HL-60/S4 (cell line): Measurements from ENCODE around the gene TMEM178B.
"Not testable (repeated sequence)": the region's sequence is repeated elsewhere in the genome, so short reads cannot be mapped to it uniquely, and the experiment has no call there.

Experiments used
- in situ Hi-C: fragments of 300-500 bp; cut with MboI; formaldehyde crosslinking; loops from 2 replicates; pipeline ENCODE4 v1.14.3; 2022; ENCODE audit warnings: low sequenced_read_pairs

Gene TMEM178B

DNA sequence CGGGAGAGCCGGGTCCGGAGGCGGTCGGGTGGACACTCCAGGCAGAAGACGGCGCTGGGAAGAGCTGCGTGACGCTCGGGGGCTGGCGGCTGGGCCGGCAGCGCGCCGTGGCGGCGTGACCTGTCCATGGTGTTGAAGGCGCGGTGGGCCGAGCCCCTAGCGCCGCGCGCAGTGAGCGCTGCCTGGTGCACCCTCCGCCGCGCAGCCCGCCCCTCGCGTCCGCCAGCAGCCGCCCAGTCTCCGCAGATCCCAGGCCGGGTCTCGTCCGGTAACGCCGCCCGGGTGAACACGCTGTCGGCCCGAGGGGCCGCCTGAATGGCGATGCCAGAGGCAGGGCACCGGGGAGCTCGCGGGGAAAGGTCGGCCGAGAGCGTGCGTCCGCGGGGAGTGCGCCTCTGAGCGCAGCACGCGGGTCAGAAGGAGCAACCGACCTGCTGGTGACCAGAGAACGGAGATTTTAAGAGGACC lies 657 bp upstream of the TMEM178B start:
- in situ Hi-C loops, result no loop called here

- in situ Hi-C loops, result no loop called here
These were observed 513 bp downstream of the TMEM178B start for GRCh38 chr7:141074162-141074991.

DNA sequence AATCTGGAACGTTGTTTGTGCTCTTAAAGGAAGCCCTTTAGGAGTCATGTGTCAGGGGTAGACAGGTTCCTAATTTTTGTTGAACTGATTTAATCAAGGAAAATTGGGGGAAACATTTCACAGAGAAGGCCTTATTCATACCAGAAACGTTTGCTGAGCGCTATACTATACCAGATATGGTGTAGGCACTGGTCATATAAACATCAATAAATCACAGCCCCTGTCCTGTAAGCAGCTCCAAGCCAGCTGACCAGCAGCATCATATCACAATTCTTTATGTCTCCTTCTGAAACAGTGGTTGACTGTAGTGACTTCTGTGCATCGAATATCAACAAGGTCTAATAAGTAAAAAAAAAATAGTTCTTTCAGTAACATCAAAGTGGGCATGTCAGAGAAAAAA lies 1.1 kb downstream of the TMEM178B start:
- in situ Hi-C loops, result no loop called here

GRCh38 chr7:141076377-141076776 lies 2.5 kb downstream of the TMEM178B start:
- in situ Hi-C loops, result no loop called here

- in situ Hi-C loops, result no loop called here
These were observed 5.4 kb downstream of the TMEM178B start for GRCh38 chr7:141079219-141079618.

GRCh38 chr7:141089490-141089889 lies 15.6 kb downstream of the TMEM178B start:
- in situ Hi-C loops, result not testable (repeated sequence)

DNA sequence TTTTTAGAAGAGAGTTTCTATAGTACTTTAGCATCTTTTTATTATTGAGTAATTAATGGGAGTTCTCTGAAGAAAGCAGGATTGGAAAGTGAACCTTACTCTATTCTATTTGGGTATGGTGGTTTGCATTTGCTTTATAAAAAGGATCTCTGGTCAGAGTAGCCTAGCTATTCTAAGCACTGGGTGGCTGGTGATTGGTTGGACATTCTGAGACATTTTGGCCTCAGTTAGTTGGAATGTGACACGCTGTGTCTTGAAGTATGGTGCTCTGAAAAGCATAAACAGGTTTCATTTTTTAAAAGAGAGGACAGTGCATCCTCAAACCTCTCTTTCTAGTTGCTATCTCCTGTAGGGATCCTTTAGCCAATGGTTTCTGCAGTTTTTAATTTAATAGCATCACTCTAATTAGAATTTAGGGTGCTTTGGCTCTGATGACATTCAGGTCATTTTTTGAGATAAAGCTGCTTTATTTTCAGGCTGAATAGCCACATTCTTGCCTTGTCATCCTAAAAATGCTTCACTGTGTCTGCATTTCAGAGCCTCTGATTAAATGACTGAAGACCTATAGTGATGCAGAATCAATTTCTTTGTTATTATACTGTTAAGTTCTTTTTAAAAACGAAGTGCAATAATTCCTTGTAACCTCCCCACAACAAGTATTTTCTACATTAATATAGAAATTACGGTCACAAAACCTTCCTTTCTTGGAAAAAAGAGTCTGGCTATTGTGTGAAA lies 20.6 kb downstream of the TMEM178B start:
- in situ Hi-C loops, result no loop called here

GRCh38 chr7:141097430-141097829 lies 23.6 kb downstream of the TMEM178B start:
- in situ Hi-C loops, result no loop called here

- in situ Hi-C loops, result no loop called here
These were observed 28.6 kb downstream of the TMEM178B start for GRCh38 chr7:141102436-141102835.

GRCh38 chr7:141103847-141104429 lies 30.1 kb downstream of the TMEM178B start:
- in situ Hi-C loops, result no loop called here

GRCh38 chr7:141113131-141113530 lies 39.3 kb downstream of the TMEM178B start:
- in situ Hi-C loops, result no loop called here

GRCh38 chr7:141114029-141114664 lies 40.3 kb downstream of the TMEM178B start:
- in situ Hi-C loops, result no loop called here

GRCh38 chr7:141115965-141116364 lies 42.1 kb downstream of the TMEM178B start:
- in situ Hi-C loops, result no loop called here

DNA sequence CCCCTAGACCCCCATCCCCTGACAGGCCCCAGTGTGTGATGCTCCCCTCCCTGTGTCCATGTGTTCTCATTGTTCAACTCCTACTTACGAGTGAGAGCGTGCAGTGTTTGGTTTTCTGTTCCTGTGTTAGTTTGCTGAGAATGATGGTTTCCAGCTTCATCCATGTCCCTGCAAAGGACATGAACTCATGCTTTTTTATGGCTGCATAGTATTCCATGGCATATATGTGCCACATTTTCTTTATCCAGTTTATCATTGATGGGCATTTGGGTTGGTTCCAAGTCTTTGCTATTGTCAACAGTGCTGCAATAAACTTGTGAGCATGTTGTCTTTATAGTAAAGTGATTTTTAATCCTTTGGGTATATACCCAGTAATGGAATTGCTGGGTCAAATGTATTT lies 42.8 kb downstream of the TMEM178B start:
- in situ Hi-C loops, result not testable (repeated sequence)

GRCh38 chr7:141118767-141119166 lies 44.9 kb downstream of the TMEM178B start:
- in situ Hi-C loops, result no loop called here

DNA sequence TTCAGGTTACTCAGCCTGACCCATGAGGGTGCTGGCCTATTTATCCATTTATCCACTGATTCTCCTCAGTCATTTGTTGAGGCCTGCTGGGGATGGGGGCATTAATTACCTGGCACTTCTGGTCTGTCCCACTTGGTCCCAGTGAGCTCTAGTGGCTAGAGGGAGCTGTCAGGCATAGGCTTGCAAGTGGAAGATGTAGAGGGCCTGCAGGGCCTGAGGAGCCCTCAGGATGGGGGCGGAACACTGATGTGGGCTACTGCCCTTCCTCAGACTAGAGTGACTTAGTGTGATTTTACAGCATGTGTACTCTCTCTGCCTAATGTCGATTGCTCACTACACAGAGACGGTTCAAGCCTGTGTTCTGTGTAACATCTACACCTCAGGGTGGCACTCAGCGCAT lies 45.3 kb downstream of the TMEM178B start:
- in situ Hi-C loops, result no loop called here

DNA sequence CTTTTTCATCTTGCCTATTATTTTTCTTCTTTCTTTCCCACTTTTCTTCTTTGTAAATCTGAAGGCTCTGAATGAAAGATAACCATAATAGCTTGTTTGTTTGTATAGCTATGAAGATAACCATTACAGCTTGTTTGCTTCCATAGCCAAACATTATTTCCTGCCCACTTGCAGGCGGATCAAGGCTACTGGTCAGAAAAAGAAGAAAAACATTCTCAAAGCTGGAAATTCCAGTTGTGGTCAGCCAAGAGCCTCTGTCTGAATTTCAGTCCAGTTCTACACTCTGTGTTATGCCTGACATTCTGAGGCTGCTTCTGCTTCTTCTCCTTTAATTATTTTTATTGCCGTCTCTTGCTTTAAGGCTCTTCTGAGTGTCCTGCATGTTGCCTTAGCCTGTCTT lies 48.9 kb downstream of the TMEM178B start:
- in situ Hi-C loops, result no loop called here

DNA sequence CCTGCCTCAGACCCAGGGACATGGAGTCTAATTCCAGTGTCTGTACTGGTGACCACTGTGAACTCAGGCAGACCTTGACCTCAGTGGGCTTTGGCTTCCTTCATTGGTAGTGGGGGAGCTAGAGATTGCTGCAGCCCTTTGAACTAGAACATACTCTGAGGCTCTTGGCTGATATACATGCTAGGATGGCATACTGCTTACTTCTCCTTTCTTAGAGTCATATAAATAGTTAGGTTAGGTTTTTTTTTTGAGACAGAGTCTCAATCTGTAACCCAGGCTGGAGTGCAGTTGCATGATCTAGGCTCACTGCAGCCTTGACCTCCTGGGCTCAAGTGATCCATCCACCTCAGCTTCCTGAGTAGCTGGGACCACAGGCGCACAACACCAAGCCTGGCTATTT lies 49.7 kb downstream of the TMEM178B start:
- in situ Hi-C loops, result no loop called here

GRCh38 chr7:141126107-141126506 lies 52.2 kb downstream of the TMEM178B start:
- in situ Hi-C loops, result no loop called here

DNA sequence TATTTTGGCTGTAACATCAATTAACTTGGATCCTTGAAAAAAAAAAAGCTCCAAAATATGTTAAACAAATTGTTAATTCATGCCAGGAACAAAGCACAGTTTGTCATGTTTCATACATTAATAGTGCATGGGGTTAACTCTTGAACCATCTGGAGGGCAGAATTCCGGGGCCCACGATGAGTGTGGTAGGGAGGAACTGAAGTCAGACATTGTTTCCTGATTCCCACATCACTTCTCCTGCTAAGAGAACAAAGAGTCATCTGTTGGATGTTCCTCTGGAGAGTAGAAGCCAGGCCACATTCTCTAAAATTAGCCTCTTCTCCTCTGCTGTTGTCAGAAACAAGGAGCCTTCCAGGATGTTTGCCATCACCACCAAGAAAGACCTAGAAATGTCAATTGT lies 54.6 kb downstream of the TMEM178B start:
- in situ Hi-C loops, result no loop called here

- in situ Hi-C loops, result no loop called here
These were observed 55.1 kb downstream of the TMEM178B start for GRCh38 chr7:141128931-141129330.
